ENCODE data around the gene HKDC1.
A peak's percentile ranks its signal among the peaks of the same experiment; 100 is the strongest.

HKDC1 gene

GRCh38 chr10:69216577-69217118 lies 3.5 kb upstream of the HKDC1 start:
- DNase-seq (ENCODE audit: low read depth in 2 of 3, low spot score in 2 of 3), result no peak

GRCh38 chr10:69217119-69217754 lies 2.9 kb upstream of the HKDC1 start:
- no peak for DNase-seq (ENCODE audit: low read depth in 2 of 3, low spot score in 2 of 3)

DNA sequence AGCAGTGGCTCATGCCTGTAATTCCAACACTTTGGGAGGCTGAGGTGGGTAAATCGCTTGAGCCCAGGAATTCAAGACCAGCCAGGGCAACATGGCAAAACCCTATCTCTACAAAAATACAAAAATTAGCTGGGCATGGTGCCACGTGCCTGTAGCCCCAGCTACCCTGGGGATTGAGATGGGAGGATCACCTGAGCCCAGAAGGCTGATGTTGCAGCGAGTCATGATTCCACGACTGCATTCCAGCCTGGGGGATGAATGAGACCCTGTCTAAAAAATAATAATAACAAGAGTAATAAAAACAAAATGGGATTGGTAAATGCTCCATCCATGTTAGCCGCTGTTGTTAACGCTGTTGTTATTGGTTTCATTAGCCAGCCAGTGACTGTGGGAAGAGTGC lies 1.3 kb upstream of the HKDC1 start:
- DNase-seq (ENCODE audit: low read depth in 2 of 3, low spot score in 2 of 3), result no peak

GRCh38 chr10:69220507-69220906 lies 375 bp downstream of the HKDC1 start:
- DNase-seq (ENCODE audit: low read depth in 2 of 3, low spot score in 2 of 3), result no peak

- DNase-seq (ENCODE audit: low read depth in 2 of 3, low spot score in 2 of 3), result peak; percentile 29 to 67 (median 45)
Observed at GRCh38 chr10:69222157-69223027, 2.3 kb downstream of the HKDC1 start.

DNA sequence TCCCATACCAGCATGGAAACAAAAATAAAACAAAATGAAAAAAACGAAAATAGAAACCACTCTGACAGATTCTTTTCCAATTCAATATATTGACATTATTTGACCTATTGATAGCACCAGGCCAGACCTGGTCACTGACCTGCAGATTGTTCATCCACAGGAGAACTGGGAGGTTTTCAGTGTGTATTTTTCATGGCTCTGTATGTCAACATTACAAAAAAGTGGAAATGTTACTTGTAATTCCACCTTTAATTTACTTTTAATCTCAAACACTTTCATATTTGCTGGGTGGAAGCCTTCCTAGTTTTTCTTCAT lies 2.9 kb downstream of the HKDC1 start:
- DNase-seq (ENCODE audit: low read depth in 2 of 3, low spot score in 2 of 3), result no peak

DNA sequence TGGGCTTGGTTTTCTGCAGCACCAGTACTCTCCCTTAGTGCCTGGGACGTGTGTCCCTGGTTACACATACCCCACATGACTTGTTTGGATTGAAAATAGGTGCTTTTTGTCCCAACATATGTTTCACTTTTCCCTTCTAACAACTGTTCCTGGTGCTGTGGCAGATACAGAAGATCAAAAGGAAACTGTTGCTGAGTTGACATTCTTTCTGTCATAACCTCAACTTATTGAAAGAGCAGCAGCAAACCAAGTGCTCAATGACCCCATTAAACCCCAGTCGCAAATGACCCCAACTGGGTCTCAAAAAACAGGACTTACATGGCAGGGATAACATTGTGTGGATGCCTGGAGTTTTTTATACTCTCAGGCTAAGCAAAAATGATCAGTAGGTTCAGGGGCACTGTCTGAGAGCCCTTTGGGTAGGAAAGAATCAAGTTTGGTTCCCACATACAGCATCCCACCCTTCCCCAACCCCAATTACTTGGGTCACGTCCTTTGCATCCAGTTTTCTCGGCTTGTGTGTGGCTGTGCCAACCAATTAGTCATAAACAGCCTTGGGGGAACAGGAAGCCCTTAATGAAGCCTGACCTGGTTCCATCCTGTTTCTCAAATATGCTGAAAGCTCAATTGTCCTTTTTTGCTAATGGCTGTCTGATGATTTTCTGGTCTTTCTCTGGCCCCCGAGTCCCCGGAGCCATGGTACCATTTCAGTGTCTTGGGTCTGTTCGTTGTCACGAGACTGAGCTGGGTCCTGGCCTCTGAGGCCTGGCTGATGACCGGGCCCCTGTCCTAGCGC lies 4.9 kb downstream of the HKDC1 start:
- DNase-seq (ENCODE audit: low read depth in 2 of 3, low spot score in 2 of 3), result no peak

DNA sequence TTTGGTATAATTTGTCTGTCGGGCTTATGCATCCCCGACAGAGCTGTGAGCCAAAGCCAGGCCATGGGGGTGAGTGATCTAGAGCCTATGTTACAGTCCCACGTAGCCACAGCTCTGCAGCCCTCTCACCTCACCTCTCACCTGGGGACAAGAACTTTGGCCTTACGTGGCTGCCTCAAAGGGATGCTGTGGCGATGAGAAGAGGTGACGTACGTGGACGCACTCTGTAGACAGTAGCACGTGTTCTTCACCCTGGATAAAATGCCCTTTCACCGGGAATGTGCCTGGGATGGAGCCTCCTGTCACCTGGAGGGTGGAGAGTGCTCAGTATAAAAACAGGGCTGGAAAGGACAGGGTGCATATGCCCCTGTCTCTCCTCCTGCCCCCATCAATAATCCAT lies 5.5 kb downstream of the HKDC1 start:
- no peak for DNase-seq (ENCODE audit: low read depth in 2 of 3, low spot score in 2 of 3)

GRCh38 chr10:69226919-69227450 lies 6.9 kb downstream of the HKDC1 start:
- DNase-seq (ENCODE audit: low read depth in 2 of 3, low spot score in 2 of 3), result no peak

DNA sequence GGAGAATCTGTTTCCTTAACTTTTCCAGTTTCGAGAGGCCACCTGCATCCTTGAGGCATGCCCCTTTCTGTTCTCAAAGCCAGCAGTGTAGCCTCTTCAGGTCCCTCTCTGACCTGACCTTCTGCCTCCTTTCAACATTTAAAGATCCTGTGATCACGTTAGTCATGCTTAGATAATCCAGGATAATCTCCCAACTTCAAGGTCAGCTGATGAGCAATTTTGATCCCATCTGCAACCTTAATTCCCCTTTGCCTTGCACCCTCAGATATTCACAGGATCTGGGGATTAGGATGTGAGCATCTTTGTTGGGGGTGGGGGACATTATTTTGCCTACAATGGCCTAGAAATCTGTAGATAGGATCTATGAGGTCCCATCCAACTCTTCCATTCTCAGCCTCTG lies 8.0 kb downstream of the HKDC1 start:
- DNase-seq (ENCODE audit: low read depth in 2 of 3, low spot score in 2 of 3), result no peak

DNA sequence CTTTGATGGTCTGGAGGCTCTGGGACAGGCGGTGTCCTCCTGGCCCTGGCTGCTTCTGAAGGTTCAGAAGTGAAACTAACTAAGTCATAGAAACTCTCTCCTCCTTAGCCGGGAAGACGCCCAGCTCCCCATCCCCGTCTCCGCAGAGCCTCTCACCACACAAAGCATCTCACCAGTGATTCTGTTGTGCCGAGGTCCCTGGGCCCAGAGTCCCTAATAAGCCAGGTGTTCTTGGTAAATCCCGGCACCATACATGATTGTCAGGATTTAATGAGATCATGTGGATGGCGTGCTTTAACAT lies 9.4 kb downstream of the HKDC1 start:
- DNase-seq (ENCODE audit: low read depth in 2 of 3, low spot score in 2 of 3), result no peak

DNA sequence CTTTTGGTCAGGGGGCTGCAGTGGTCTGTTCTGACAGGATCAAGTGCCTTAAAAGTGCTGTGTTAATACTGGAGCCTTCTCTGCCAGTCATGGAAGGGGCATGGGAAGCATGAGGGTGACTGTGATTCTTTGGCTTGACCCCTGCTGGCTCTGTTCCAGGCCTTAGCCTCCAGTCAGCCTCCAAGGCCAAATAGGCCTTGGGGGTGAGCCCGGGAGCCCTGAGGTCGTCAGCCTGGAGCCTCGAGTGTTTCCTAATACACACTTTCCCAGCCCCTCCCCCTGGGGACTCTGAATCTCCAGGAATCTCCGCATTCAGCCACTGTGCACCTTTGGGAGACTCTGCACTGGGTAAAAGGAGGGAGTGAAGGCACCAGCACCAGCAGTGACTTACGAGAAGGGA lies 10.0 kb downstream of the HKDC1 start:
- no peak for DNase-seq (ENCODE audit: low read depth in 2 of 3, low spot score in 2 of 3)

DNA sequence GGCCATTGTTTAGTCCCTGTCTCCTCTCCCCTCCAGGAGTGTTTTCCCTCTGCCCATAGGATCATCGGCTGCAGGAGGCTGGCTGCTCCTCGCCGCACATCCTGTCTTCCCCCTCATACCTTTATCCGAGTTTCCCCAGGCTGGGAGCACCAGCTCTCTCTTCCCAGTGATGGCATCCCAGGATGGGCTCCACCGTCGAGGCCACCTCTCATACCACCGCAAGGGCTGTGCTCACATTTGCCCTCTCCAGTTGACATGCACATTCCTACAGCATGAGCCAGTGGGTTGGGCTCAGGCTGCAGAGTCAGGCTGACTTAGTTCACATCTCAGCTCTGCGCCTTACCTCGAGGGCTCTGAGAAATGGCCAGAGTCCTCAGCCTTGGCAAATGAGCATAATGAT lies 12.1 kb downstream of the HKDC1 start:
- DNase-seq (ENCODE audit: low read depth in 2 of 3, low spot score in 2 of 3), result no peak

DNA sequence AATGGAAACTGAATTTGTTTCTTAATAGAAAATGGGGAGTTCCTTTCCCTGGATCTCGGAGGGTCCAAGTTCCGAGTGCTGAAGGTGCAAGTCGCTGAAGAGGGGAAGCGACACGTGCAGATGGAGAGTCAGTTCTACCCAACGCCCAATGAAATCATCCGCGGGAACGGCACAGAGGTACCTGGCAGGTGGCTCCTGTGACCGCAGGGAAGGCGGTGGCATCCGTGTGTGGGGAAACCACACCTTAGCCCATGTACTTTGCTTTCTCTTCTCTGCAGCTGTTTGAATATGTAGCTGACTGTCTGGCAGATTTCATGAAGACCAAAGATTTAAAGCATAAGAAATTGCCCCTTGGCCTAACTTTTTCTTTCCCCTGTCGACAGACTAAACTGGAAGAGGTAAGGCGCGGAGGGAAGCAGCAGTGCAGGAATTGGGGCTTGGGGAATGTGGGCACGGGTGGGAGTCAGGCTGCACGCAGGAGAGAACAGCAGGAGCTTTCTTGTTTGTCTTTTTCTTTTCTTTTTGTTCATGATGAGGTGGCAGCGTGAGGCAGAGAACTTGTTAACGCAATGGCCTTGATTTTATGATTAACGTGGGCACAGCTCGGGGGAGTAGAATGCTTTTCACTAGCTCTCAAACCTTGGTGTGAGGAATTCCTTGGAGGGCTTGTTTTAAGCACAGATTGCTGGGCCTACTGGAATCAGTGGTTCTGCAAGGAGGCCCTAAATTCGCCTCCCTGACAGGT lies 12.8 kb downstream of the HKDC1 start:
- no peak for DNase-seq (ENCODE audit: low read depth in 2 of 3, low spot score in 2 of 3)

DNA sequence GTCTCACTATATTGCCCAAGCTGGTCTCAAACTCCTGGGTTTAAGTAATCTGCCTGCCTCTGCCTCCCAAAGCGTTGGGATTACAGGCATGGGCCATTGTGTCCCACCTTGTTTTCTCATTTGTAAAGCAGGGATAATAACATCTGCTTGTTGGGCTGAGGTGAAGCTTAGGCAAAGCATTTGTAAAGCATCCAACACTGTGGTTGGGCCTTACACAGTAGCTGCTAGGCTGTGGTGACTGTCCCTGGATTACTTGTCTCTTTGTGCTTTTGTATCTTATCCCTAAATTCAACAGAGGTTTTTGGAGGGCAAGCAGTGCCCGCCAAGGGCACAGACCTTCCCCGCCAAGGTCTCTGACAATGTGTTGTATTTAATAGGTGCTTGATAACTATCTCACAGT lies 14.3 kb downstream of the HKDC1 start:
- DNase-seq (ENCODE audit: low read depth in 2 of 3, low spot score in 2 of 3), result no peak

GRCh38 chr10:69237528-69238159 lies 17.5 kb downstream of the HKDC1 start:
- peak; percentile 63 to 95 (median 92) for DNase-seq (ENCODE audit: low read depth in 2 of 3, low spot score in 2 of 3)

GRCh38 chr10:69239136-69239535 lies 19.0 kb downstream of the HKDC1 start:
- no peak for DNase-seq (ENCODE audit: low read depth in 2 of 3, low spot score in 2 of 3)

- no peak for DNase-seq (ENCODE audit: low read depth in 2 of 3, low spot score in 2 of 3)
Observed at GRCh38 chr10:69239816-69240434, 19.8 kb downstream of the HKDC1 start.

DNA sequence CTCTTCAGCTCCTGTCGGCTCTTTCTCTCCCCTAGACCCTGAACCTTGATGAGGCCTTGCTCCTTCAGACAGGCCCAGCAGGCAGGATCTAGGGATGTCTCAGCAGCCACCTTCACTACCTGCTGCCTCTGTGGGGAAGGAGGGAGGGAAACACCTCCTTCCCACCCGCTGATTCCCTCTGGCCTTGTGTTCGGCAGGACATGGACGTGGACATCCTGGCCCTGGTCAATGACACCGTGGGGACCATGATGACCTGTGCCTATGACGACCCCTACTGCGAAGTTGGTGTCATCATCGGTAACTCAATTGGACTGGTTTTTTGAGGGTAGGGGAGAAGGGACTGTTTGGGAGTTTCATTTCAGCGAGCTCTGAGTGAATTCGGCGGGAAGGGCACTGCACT lies 20.3 kb downstream of the HKDC1 start:
- DNase-seq (ENCODE audit: low read depth in 2 of 3, low spot score in 2 of 3), result no peak

- DNase-seq (ENCODE audit: low read depth in 2 of 3, low spot score in 2 of 3), result no peak
Observed at GRCh38 chr10:69241575-69241974, 21.4 kb downstream of the HKDC1 start.
